DMS79 (cell line): ENCODE measurements around the gene BANK1.

Experiments
- DNase-seq: peaks from one replicate; lab custom pipeline; 2025; lab: John Stamatoyannopoulos, UW

The BANK1 gene

GRCh38 chr4:101823864-101824263 lies 33.3 kb downstream of the BANK1 start:
- DNase-seq = no peak

DNA sequence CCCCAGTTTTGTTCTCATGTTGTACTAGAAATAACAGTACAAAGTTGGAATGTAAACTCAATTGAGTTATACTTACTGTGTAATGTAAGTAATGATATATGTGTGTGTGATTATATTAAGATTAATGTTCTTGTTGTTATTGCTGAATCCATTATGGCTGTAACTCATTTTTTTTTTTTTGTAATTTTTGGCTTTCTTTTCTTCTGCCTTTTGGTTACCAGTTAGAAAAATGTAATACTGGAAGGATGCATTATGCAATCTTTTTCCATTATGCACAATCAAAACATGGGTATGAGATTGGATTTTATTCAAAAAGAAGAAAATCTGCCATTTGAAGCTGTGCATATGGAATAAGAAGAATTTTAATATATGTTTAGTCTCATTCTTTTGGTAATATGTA lies 34.0 kb downstream of the BANK1 start:
- DNase-seq = no peak

- no peak for DNase-seq
Observed at GRCh38 chr4:101825953-101826352, 35.4 kb downstream of the BANK1 start.

- DNase-seq = no peak
Observed at GRCh38 chr4:101831816-101832215, 41.3 kb downstream of the BANK1 start.

- DNase-seq = no peak
Observed at GRCh38 chr4:101833480-101833879, 43.0 kb downstream of the BANK1 start.

DNA sequence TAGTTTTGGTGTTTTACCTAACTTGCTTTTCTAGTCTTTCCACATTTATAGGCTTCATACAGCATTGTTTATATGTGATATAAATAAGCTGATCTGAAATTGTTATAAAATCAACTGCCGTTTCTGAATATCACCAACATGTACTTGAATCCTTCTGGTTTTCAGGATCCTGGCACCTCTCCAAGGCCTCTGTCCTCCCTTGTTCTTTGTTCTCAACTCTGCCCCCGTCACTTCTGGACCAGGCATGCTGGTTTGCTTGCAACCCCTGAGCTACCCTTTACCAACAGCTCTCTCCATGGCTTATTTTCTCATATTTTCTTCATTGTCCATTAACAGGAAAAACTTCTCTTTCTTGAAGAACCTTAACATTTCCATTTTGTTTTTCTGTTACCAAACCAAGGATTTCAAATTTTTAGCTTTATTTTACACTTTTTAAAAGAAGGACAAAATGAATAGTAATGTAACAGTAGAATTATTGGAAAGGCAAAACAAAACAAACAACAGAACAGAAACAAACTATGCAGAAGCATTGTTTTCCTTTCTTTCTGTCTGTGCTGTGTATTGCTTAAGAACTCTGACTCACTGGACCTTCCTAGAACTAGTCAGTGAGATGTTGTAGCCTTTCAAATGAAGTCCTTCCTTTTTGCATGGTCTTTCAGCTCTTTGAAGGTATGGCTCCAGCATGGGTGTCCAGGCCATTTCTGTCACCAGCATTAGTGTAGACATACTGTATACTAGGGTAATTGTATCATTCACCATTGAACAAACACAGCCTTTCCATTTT lies 44.8 kb downstream of the BANK1 start:
- DNase-seq = no peak

- DNase-seq = no peak
Observed at GRCh38 chr4:101843054-101843453, 52.5 kb downstream of the BANK1 start.

- no peak for DNase-seq
Observed at GRCh38 chr4:101846550-101846949, 56.0 kb downstream of the BANK1 start.

DNA sequence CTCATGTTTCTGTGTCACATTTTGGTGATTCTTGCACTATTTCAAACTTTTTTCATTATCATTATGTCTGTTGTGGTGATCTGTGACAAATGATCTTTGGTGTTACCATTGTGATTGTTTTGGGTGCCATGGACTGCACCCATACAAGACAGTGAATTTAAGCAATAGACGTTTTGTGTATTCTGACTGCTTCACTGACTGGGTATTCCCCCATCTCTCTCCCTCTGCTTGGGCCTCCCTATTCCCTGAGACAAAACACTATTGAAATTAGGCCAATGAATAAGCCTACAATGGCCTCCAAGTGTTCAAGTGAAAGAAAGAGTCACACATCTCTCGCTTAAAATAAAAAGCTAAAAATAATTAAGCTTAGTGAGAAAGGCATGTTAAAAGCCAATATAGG lies 60.2 kb downstream of the BANK1 start:
- DNase-seq = no peak

- no peak for DNase-seq
Observed at GRCh38 chr4:101851672-101852071, 61.1 kb downstream of the BANK1 start.

- no peak for DNase-seq
Observed at GRCh38 chr4:101853028-101853427, 62.5 kb downstream of the BANK1 start.

GRCh38 chr4:101853691-101854090 lies 63.2 kb downstream of the BANK1 start:
- DNase-seq = no peak

DNA sequence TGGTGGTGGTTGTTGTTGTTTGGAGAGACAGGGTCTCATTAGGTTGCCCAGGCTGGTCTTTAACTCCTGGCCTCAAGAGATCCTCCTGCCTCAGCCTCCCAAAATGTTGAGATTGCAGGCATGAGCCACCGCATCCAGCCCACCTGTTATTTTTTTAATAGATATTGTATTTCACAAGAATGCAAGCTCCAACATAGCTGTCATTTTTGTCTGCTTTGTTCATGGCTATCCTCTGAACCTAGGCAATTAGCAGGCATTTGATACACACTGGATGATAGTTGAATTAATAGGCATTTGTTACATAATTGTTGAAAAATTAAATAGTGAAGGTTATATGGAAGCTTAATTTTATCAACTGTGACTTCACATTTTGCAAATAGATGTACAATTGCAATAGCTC lies 64.7 kb downstream of the BANK1 start:
- no peak for DNase-seq

DNA sequence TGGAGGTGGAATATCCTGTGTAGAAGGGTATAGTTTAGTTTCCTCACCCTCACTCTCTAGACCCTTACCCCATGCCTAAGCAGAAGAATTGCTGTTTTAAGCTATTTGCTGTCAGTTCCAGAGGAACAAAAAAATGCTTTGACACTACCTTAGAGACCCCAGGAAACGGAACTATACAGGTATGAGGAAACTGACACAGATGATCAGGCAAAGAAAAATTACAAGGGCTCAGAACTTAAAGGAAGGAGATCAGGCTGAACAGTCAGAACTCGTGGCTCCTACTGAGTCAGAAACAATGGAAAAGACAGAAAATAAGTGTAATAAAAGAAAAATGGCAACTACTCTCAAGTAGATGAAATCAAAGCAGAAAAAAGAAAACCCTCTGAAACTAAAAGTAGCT lies 65.6 kb downstream of the BANK1 start:
- DNase-seq = no peak

DNA sequence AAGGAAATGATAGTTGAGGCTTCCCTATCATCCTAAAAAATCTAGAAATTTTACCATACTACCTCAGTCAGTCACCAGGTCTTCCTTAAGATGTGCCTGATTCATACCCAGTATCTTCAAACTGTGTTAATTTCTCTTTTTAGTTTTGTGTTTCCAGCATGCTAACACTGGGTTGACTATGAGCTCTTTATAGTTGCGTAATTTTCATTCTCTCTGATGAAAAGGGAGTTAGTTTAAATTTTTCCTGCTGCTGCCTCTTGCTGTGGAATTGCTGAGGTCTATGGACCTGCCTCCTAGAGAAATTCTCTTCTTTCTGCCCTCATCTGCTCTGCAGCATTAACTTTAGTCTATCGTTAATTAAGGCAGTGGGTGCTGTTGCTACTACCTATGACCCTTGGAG lies 66.6 kb downstream of the BANK1 start:
- DNase-seq = no peak

DNA sequence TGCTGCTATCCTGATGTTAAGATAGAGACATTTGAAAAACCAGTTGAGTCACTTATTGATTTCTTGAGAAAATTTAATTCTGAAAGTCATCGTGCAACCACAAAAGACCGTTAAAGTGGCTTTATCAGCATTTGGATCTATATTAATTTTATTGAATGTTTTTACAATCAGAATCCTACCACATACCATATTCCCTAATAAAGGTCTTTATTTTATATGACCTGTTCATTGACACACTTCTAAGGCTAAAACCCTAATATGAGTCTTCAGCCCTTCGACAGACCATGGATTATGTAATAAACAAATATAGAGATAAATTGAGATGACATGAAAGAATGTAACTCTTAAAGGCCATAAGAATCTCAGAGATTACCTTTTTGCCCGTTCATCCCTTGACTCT lies 68.1 kb downstream of the BANK1 start:
- no peak for DNase-seq

DNA sequence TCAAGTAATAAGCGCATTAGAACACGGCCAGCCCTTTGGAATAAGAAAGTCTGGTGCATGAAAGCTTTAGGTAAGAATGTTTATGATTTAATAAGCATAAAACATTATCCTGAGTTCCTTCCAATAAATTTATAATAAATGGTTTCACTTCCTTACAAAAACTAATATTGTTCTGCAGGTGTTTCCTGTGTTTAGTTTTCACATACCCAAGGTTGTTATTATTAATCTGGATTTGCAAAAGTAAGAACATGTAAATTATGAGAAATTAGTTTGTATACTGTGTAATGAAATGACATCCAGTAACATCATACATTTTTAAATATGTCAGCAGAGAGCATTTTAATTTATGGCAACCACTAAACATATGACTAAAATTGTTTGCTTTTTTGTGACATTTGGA lies 72.1 kb downstream of the BANK1 start:
- DNase-seq = no peak

- DNase-seq = no peak
Observed at GRCh38 chr4:101864660-101865059, 74.1 kb downstream of the BANK1 start.

GRCh38 chr4:101865501-101866062 lies 75.1 kb downstream of the BANK1 start:
- no peak for DNase-seq

- no peak for DNase-seq
Observed at GRCh38 chr4:101870874-101871273, 80.3 kb downstream of the BANK1 start.

DNA sequence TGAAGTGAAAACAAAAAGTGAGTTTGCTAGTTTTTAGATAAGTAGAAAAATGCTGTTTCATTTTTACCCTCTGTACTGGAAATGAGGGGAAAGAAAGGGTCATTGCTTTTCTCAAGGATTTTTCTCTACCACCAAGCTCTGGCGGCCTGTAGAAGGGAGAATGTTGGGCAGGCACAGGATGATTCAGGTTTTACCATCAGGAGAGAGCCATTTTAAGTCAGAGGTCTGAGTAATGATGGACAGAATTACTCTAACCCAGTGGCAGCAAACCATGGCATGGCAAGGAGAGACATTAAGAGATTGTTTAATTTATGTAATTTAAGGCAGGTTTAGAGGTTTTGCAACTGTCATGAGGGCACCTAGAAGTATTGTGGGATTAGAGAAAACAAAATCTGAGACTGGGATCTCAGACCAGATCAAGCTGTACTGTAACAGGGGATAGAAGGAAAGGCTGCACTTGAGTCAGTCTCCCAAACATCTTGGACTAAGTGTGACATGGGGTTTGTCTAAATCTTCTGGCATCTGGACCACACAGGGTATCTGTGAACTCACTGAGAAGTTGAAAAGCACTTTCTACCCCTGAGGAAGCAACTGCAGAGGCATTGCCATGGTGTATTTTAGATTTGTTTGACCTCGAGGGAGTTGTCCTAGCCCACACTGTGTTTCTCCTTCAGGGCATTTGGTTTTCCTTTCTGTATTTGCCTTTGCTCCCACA lies 81.6 kb downstream of the BANK1 start:
- no peak for DNase-seq

DNA sequence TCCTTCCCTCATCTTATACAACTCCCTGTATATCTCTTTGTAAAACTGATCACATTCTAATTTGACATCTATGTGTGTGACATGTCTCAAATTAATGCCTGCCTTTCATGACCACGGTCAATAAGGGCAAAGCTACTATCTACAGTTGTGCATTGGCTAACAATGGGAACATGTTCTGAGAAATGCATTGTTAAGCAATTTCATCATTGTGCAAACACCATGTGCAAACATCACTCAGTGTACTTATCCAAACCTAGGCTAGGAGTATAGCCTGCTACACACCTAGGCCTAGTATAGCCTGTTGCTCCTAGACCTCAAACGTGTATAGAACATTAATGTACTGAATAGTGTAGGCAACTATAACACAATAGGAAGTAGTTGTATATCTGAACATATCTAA lies 95.0 kb downstream of the BANK1 start:
- no peak for DNase-seq

GRCh38 chr4:101886826-101887225 lies 96.3 kb downstream of the BANK1 start:
- no peak for DNase-seq
